ENCODE data around the gene DNAJC21.

Gene DNAJC21

DNA sequence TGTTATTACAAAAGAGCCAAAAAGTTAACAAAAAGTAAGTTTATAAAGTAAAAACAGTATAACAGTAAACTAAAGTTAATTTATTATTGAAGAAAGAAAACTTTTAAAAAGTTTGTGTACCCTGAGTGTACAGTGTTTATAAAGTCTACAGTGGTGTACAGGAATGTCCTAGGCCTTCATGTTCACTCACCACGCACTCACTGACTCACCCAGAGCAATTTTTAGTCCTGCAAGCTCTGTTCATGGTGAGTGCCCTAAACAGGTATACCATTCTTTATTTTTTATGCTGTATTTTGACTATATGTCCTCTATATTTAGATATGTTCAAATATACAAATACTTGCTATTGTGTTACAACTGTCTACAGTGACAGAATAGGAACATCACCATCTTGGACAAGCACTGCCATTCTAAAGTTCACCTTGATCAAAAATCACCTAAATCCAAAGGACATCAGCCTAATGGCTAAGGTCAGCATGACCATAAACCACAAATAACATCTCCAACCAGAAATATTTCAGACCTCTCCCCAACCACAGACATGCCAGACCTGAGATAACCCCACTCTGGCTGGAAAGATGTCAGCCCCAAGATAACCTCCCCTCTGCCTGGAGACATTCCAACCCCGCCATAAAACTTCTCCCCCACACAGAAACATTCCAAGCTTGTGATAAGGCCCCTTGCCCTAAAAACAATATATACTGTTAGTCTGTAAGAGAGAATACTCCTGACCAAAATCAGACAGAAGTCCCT is 62.3 kb downstream of the DNAJC21 start:
- no peak for TF ChIP-seq SIN3A (IDR thresholded peaks at IDR 0.05; ENCODE audit: borderline replicate concordance, insufficient read depth, low read length)
- TF ChIP-seq, protein P1, sequence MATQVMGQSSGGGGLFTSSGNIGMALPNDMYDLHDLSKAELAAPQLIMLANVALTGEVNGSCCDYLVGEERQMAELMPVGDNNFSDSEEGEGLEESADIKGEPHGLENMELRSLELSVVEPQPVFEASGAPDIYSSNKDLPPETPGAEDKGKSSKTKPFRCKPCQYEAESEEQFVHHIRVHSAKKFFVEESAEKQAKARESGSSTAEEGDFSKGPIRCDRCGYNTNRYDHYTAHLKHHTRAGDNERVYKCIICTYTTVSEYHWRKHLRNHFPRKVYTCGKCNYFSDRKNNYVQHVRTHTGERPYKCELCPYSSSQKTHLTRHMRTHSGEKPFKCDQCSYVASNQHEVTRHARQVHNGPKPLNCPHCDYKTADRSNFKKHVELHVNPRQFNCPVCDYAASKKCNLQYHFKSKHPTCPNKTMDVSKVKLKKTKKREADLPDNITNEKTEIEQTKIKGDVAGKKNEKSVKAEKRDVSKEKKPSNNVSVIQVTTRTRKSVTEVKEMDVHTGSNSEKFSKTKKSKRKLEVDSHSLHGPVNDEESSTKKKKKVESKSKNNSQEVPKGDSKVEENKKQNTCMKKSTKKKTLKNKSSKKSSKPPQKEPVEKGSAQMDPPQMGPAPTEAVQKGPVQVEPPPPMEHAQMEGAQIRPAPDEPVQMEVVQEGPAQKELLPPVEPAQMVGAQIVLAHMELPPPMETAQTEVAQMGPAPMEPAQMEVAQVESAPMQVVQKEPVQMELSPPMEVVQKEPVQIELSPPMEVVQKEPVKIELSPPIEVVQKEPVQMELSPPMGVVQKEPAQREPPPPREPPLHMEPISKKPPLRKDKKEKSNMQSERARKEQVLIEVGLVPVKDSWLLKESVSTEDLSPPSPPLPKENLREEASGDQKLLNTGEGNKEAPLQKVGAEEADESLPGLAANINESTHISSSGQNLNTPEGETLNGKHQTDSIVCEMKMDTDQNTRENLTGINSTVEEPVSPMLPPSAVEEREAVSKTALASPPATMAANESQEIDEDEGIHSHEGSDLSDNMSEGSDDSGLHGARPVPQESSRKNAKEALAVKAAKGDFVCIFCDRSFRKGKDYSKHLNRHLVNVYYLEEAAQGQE (IDR thresholded peaks at IDR 0.05; ENCODE audit: insufficient read depth in 1 of 2, low read depth in 2 of 2, low read length in 2 of 2), result no peak
- no peak for TF ChIP-seq TAF1 (IDR thresholded peaks at IDR 0.05; ENCODE audit: borderline replicate concordance, insufficient read depth, low read length)
- TF ChIP-seq FOXP2 (optimal IDR thresholded peaks at IDR 0.05; ENCODE audit: borderline replicate concordance, extremely low read depth, extremely low read length, insufficient read depth), result no peak
- no peak for TF ChIP-seq POLR2AphosphoS5 (IDR thresholded peaks at IDR 0.05; ENCODE audit: low read depth, low read length)

DNA sequence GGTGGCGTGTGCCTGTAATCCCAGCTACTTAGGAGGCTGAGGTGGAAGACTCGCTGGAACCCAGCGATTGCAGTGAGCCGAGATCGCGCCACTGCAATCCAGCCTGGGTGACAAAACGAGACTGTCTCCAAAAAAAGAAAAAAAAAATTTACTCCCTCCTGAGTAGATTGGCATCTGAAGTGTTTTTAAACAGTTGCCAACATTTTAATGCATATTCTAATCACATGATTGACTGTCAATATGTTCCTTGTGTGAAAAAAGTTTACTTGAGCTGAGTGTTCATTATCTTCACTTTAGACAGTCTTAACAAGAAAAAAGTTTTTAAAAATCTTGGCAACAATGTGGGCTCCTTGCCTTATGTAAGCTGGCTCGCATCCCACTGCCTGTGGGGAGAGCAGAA is 64.6 kb downstream of the DNAJC21 start:
- TF ChIP-seq SIN3A (IDR thresholded peaks at IDR 0.05; ENCODE audit: borderline replicate concordance, insufficient read depth, low read length) (no peak), TAF1 (IDR thresholded peaks at IDR 0.05; ENCODE audit: borderline replicate concordance, insufficient read depth, low read length) (no peak), FOXP2 (optimal IDR thresholded peaks at IDR 0.05; ENCODE audit: borderline replicate concordance, extremely low read depth, extremely low read length, insufficient read depth) (no peak), POLR2AphosphoS5 (IDR thresholded peaks at IDR 0.05; ENCODE audit: low read depth, low read length) (no peak)
- TF ChIP-seq, protein P1 (IDR thresholded peaks at IDR 0.05; ENCODE audit: insufficient read depth in 1 of 2, low read depth in 2 of 2, low read length in 2 of 2), result no peak

DNA sequence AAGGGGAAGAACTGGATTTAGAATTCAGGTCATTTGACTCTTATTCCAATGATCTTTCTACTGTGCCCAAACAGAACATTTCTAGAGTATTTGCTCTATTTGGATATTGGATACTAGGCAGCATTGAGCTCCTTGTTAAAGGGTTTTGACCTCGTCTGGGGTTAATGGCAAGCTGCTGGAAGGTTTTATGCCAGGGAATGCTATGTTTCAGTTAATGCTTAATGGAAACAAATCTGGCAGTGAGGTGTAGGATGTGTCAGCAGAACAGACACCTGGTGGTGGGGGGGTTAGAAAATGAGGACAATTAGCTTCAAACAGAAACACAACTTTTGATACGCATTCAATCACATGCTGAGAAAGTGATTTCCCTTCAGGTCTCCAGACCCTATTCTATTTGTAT is 66.9 kb downstream of the DNAJC21 start:
- TF ChIP-seq, protein P1 (IDR thresholded peaks at IDR 0.05; ENCODE audit: insufficient read depth in 1 of 2, low read depth in 2 of 2, low read length in 2 of 2), result no peak
- TF ChIP-seq FOXP2 (optimal IDR thresholded peaks at IDR 0.05; ENCODE audit: borderline replicate concordance, extremely low read depth, extremely low read length, insufficient read depth) (no peak), TAF1 (IDR thresholded peaks at IDR 0.05; ENCODE audit: borderline replicate concordance, insufficient read depth, low read length) (no peak)

DNA sequence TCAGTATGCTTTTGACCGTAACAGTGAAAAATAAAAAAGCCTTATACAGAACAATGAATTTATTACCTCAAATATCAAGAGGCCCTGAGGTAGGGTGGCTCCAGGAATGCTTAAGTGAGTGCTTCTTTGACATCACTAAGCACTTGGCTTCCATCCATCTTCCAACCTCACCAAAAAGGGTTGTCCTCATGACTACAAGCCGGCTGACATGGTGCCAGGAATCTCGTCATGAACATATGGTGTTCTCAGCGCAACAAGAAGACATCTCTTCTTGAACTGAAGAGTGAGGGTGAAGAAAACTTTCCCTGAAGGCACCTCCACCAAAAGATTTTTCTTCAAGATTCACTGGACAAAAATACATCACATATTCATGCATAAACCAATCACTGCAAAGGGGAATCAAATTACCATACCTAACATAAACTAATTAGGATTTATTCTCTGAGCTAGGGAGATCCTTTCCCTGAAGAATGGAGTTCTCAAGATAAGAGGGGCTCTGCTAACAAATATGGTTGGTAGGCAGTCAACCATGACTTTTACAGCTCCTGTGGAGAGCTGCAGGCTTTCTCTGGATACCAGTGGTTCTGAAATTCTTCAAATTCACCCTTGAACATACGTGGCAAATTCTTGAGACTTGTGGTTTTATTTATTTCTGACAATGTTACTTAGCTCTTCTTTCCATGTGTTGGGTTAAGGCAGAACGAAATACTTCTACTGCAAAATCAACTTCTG is 68.9 kb downstream of the DNAJC21 start:
- TF ChIP-seq TAF1 (IDR thresholded peaks at IDR 0.05; ENCODE audit: borderline replicate concordance, insufficient read depth, low read length) (no peak), FOXP2 (optimal IDR thresholded peaks at IDR 0.05; ENCODE audit: borderline replicate concordance, extremely low read depth, extremely low read length, insufficient read depth) (no peak), POLR2AphosphoS5 (IDR thresholded peaks at IDR 0.05; ENCODE audit: low read depth, low read length) (no peak), SIN3A (IDR thresholded peaks at IDR 0.05; ENCODE audit: borderline replicate concordance, insufficient read depth, low read length) (no peak)
- TF ChIP-seq, protein P1 (IDR thresholded peaks at IDR 0.05; ENCODE audit: insufficient read depth in 1 of 2, low read depth in 2 of 2, low read length in 2 of 2), result no peak
